Endothelial cell of umbilical vein (primary cell): ENCODE data around the gene THEMIS. TPM values are rescaled to one million over a fixed set of nuclear protein-coding genes. Genes with fewer than 3 reads are reported as not detected.

Source experiments
- BruUV-seq: library from RNA; stranded (reverse); fragments of 400-500 nt; replicated peaks from 2 replicates; lab custom pipeline; 2021; lab: Mats Ljungman, UMichigan
- CTCF ChIA-PET: fragments of 300-600, 350-600 bp; sonication (Branson Sonifier 250); formaldehyde crosslinking; loops from one replicate; lab custom pipeline; 2021; ENCODE audit warnings: antibody characterized with exemption, inconsistent platforms; lab: Charles Lee
- POLR2A ChIA-PET: fragments of 300-600, 350-600 bp; sonication (Branson Sonifier 250); formaldehyde crosslinking; loops from one replicate; lab custom pipeline; 2021; ENCODE audit warnings: antibody characterized with exemption, inconsistent platforms; lab: Charles Lee
- DNase-seq: peaks from one replicate; pipeline ENCODE4 v3.0.0-alpha.2; 2011; ENCODE audit warnings: low read depth, low spot score
- FAIRE-seq: peaks from 2 replicates; lab custom pipeline; 2011; peaks lifted over from hg19 to GRCh38; lab: Jason Lieb, UNC
- H2AFZ ChIP-seq: 2 replicates; pipeline ENCODE4 v1.6.0; 2012; ENCODE audit warnings: low read depth, low read length, control low read depth, inconsistent platforms
- H3K27ac ChIP-seq: 2 replicates; pipeline ENCODE4 v1.5.1; 2011; ENCODE audit warnings: low read depth, mild to moderate bottlenecking, control low read depth, low read length, moderate library complexity; ENCODE audit not compliant: insufficient read depth
- H3K27me3 ChIP-seq, 2 experiments: 2 replicates each; pipeline versions ENCODE4 v1.6.0 to v1.6.1; 2011; ENCODE audit warnings: low read length in 2 of 2, mixed read lengths in 1 of 2; ENCODE audit not compliant: control insufficient read depth in 2 of 2, insufficient read depth in 2 of 2
- H3K36me3 ChIP-seq, 2 experiments: 2 replicates in 1 of 2; 3 replicates in 1 of 2; pipeline ENCODE4 v1.5.1; 2011; ENCODE audit warnings: low read length in 2 of 2, mild to moderate bottlenecking in 1 of 2, moderate library complexity in 1 of 2; ENCODE audit not compliant: control insufficient read depth in 2 of 2, insufficient read depth in 2 of 2; ENCODE audit errors: extremely low read depth in 1 of 2
- H3K4me1 ChIP-seq: 3 replicates; pipeline ENCODE4 v1.5.1; 2011; ENCODE audit warnings: mild to moderate bottlenecking, low read length; ENCODE audit not compliant: control insufficient read depth, insufficient read depth; ENCODE audit errors: extremely low read depth
- H3K4me2 ChIP-seq: 2 replicates; pipeline ENCODE4 v1.6.1; 2011; ENCODE audit warnings: low read length, control low read depth, mixed read lengths; ENCODE audit not compliant: insufficient read depth
- H3K4me3 ChIP-seq, 3 experiments: fragments of 200-600 bp in 1 of 3; sonication (generic), shearing (Covaris generic) in 1 of 3; replicated peaks in 1 of 3; 2 replicates each; pipeline ENCODE4 v1.5.1; 2011 to 2016; ENCODE audit warnings: control low read depth in 3 of 3, low read length in 3 of 3, mild to moderate bottlenecking in 2 of 3, inconsistent platforms in 1 of 3, low read depth in 1 of 3, moderate library complexity in 1 of 3; ENCODE audit not compliant: insufficient read depth in 1 of 3
- H3K79me2 ChIP-seq: 2 replicates; pipeline ENCODE4 v1.6.0; 2012; ENCODE audit warnings: low read length, inconsistent platforms; ENCODE audit not compliant: control insufficient read depth, insufficient read depth
- H3K9ac ChIP-seq: replicated peaks from 2 replicates; pipeline ENCODE3; 2011; ENCODE audit warnings: low read length, control low read depth; ENCODE audit not compliant: insufficient read depth; ENCODE audit errors: extremely low read depth
- H3K9me1 ChIP-seq: replicated peaks from 3 replicates; pipeline ENCODE4 v1.6.0; 2011; ENCODE audit warnings: mild to moderate bottlenecking, low read length; ENCODE audit not compliant: control insufficient read depth, insufficient read depth; ENCODE audit errors: extremely low read depth
- H3K9me3 ChIP-seq: replicated peaks from 2 replicates; pipeline ENCODE4 v1.5.1; 2012; ENCODE audit warnings: low read length, inconsistent platforms; ENCODE audit not compliant: control insufficient read depth, insufficient read depth
- H4K20me1 ChIP-seq: replicated peaks from 2 replicates; pipeline ENCODE3; 2011; ENCODE audit warnings: mild to moderate bottlenecking, low read length; ENCODE audit not compliant: control insufficient read depth, insufficient read depth; ENCODE audit errors: extremely low read depth
- CTCF ChIP-seq, 2 donors: IDR thresholded peaks; 1 replicate in 1 of 2; 2 replicates in 1 of 2; pipeline ENCODE4 v1.5.1; 2011; ENCODE audit warnings: low read length in 2 of 2, mild to moderate bottlenecking in 2 of 2, moderate library complexity in 2 of 2, control low read depth in 1 of 2, inconsistent platforms in 1 of 2, low read depth in 1 of 2; ENCODE audit not compliant: insufficient read depth in 1 of 2; ENCODE audit errors: extremely low read depth in 1 of 2
- EZH2 ChIP-seq: IDR thresholded peaks from 2 replicates; pipeline ENCODE4 v1.6.1; 2012; ENCODE audit warnings: borderline replicate concordance, low read depth, mild to moderate bottlenecking, moderate library complexity, low read length, inconsistent platforms; ENCODE audit not compliant: severe bottlenecking
- FOS ChIP-seq: IDR thresholded peaks from 2 replicates; pipeline ENCODE4 v1.6.1; 2011; ENCODE audit warnings: mild to moderate bottlenecking, low read length, moderate library complexity, borderline replicate concordance; ENCODE audit not compliant: insufficient read depth
- GATA2 ChIP-seq: IDR thresholded peaks from 2 replicates; pipeline ENCODE4 v1.7.0; 2011; ENCODE audit warnings: low read depth, mild to moderate bottlenecking, moderate library complexity, mixed read lengths, low read length; ENCODE audit not compliant: insufficient read length, insufficient read depth
- JUN ChIP-seq: IDR thresholded peaks from 2 replicates; pipeline ENCODE4 v1.6.1; 2011; ENCODE audit warnings: borderline replicate concordance, low read depth; ENCODE audit not compliant: insufficient read length, insufficient read depth
- MAX ChIP-seq: IDR thresholded peaks from 2 replicates; pipeline ENCODE4 v1.6.1; 2011; ENCODE audit not compliant: insufficient read depth, insufficient read length
- MYC ChIP-seq: IDR thresholded peaks from one replicate; pipeline ENCODE4 v1.6.1; 2011; ENCODE audit warnings: mild to moderate bottlenecking, low read depth, low read length
- POLR2A ChIP-seq: IDR thresholded peaks from 2 replicates; pipeline ENCODE4 v1.6.1; 2012; ENCODE audit warnings: low read depth, mild to moderate bottlenecking, control low read depth, low read length
- POLR2AphosphoS5 ChIP-seq: IDR thresholded peaks from 2 replicates; pipeline ENCODE4 v1.6.1; 2012; ENCODE audit warnings: low read depth, mild to moderate bottlenecking, control low read depth, low read length, moderate library complexity; ENCODE audit not compliant: insufficient read depth
- dilution Hi-C: fragments of 300-500 bp; cut with MboI; formaldehyde crosslinking; loops from one replicate; pipeline ENCODE4 v1.15.0; 2019; ENCODE audit warnings: low sequenced_read_pairs; ENCODE audit not compliant: extremely low pct_ligation_motif_present
- intact Hi-C: fragments of 100-400 bp; cut with micrococcal nuclease; formaldehyde crosslinking; loops from one replicate; pipeline ENCODE4 v1.10.0; 2022
- polyA plus RNA-seq, 4 experiments: library from polyadenylated mRNA; depleted of rRNA in 3 of 4; stranded (reverse) in 3 of 4; unstranded in 1 of 4; fragments of >200 nt; gene quantifications; 2 replicates each; pipeline versions ENCODE4 v1.2.1 to v1.2.3, GENCODE V29; 2011 to 2012; ENCODE audit warnings: missing spikeins in 1 of 4
- total RNA-seq: library from RNA; stranded (reverse); gene quantifications from 2 replicates; pipeline ENCODE4 v1.2.3, GENCODE V29; 2021

The THEMIS gene
- total and polyA plus RNA-seq, 2 donors (not counting 3 experiments of a cell fraction or from before 2014, with no cell fraction given): not detected

GRCh38 chr6:127917766-127918165, 16.9 kb upstream of the THEMIS start:
- Histone ChIP-seq H3K9me3 (no peaks in the 10 kb centered on the region), H4K20me1 (no peaks in the 10 kb centered on the region), H3K9me1 (no peaks in the 10 kb centered on the region), H3K4me2 (no peak overlapping the region), H2AFZ (no peak overlapping the region), H3K79me2 (no peaks in the 10 kb centered on the region), H3K4me3 (no peak overlapping the region), H3K27ac (no peak overlapping the region), H3K4me1 (no peaks in the 10 kb centered on the region), H3K27me3 (peaks cover 3 to 9% of the 10 kb centered on the region in 2 experiments), H3K36me3 (no peaks in the 10 kb centered on the region), H3K9ac (no peak overlapping the region)
- dilution Hi-C loops (no loop called here), intact Hi-C loops (no loop called here)
- no peak for TF ChIP-seq GATA2
- no peak for TF ChIP-seq POLR2A
- TF ChIP-seq MYC: no peak
- no peak for TF ChIP-seq POLR2AphosphoS5
- TF ChIP-seq MAX: no peak
- TF ChIP-seq JUN: no peak
- no peak for TF ChIP-seq EZH2
- no peak for TF ChIP-seq CTCF (IDR thresholded peaks at IDR 0.05; ENCODE audit: extremely low read depth in 1 of 2, insufficient read depth in 1 of 2, low read depth in 1 of 2, low read length in 2 of 2)
- no peak for TF ChIP-seq FOS
- no TSS peak for BruUV-seq
- FAIRE-seq: no peak
- ChIA-PET POLR2A (no interaction called here), CTCF (interaction anchor here (1.3 to 3.1 kb wide), 4 partner anchors 9 to 63 kb away, joined by 3 to 8 read pairs (median 4); partner anchors contain the start of gene THEMIS)
- no peak for DNase-seq
